GM23338 (cell line): Measurements from ENCODE around the gene HAUS8.

ENCODE experiments used
- CREB1 ChIP-seq: fragments of 250-450 bp; sonication (Bioruptor Pico); IDR thresholded peaks from 2 replicates; pipeline ENCODE4 v1.5.0; 2020; ENCODE audit warnings: low read depth, mild to moderate bottlenecking, moderate library complexity
- EZH2 ChIP-seq: fragments of 200-600 bp; sonication (generic); IDR thresholded peaks from one replicate; pipeline ENCODE4 v1.8.0; 2017; ENCODE audit warnings: antibody characterized with exemption, mild to moderate bottlenecking, low read depth; ENCODE audit not compliant: unreplicated experiment
- POLR2AphosphoS5 ChIP-seq: IDR thresholded peaks from 2 replicates; pipeline ENCODE4 v1.6.1; 2016; ENCODE audit warnings: antibody characterized with exemption, low read depth
- ZNF114 ChIP-seq: fragments of 250-450 bp; sonication (Bioruptor Pico); IDR thresholded peaks from 2 replicates; pipeline ENCODE4 v1.5.0; 2020; ENCODE audit warnings: mild to moderate bottlenecking, moderate library complexity
- TF ChIP-seq, protein P1 (sequence below), 2 experiments: fragments of 200-600 bp in 1 of 2; sonication (generic) in 1 of 2; conservative IDR thresholded peaks; 2 replicates each; pipeline versions ENCODE4 v1.5.1 to v1.6.1; 2016 to 2017; ENCODE audit warnings: antibody characterized with exemption in 2 of 2, low read depth in 2 of 2, mild to moderate bottlenecking in 2 of 2, moderate library complexity in 1 of 2
- TF ChIP-seq, protein P2 (sequence below): IDR thresholded peaks from 2 replicates; pipeline ENCODE4 v1.6.1; 2016; ENCODE audit warnings: antibody characterized with exemption
- TF ChIP-seq, protein P3 (sequence below): IDR thresholded peaks from one replicate; pipeline ENCODE4 v1.6.1; 2018; ENCODE audit warnings: antibody characterized with exemption; ENCODE audit not compliant: unreplicated experiment

DNA sequence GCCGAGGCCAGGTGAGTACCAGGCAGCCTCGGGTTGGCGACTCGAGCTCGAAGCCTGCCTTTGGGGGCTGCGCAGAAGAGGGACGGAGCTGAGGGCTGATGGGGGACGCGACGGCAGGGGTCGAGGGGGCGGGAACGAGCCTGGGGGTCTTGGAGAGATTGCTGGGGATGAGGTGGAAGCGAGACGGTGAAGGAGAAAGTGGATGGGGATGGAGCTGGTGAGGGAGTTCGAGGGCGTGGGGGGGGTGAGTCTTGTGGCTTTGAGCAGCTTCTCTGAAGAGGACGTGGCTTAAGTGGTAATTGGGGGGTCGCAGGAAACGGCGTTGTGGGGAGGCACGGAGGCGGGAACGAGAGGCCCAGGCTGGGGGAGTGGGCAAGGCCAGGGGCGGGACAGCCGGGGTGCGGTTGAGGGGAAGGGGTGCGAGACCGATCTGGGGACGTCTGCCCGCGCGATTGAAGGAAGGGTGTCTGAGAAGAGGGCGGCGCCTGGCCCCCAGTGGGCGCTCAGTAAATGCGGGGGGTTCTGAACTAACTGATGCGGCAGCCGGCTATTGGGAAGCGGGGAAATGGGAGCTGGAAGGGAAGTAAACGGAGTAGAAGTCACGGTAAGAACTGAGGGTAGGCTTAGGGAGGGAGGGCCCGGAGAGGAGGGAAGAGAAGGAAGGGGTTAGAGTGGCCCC, 751 bp upstream of the HAUS8 start:
- TF ChIP-seq EZH2: no peak
- TF ChIP-seq, protein P1, sequence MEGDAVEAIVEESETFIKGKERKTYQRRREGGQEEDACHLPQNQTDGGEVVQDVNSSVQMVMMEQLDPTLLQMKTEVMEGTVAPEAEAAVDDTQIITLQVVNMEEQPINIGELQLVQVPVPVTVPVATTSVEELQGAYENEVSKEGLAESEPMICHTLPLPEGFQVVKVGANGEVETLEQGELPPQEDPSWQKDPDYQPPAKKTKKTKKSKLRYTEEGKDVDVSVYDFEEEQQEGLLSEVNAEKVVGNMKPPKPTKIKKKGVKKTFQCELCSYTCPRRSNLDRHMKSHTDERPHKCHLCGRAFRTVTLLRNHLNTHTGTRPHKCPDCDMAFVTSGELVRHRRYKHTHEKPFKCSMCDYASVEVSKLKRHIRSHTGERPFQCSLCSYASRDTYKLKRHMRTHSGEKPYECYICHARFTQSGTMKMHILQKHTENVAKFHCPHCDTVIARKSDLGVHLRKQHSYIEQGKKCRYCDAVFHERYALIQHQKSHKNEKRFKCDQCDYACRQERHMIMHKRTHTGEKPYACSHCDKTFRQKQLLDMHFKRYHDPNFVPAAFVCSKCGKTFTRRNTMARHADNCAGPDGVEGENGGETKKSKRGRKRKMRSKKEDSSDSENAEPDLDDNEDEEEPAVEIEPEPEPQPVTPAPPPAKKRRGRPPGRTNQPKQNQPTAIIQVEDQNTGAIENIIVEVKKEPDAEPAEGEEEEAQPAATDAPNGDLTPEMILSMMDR (conservative IDR thresholded peaks at IDR 0.05; ENCODE audit: low read depth in 2 of 2): no peak
- 0 out of 2 replicates have a peak, but pooled peaks have one; percentile 14 for TF ChIP-seq CREB1 (CRISPR knock-in tag)
- TF ChIP-seq, protein P2, sequence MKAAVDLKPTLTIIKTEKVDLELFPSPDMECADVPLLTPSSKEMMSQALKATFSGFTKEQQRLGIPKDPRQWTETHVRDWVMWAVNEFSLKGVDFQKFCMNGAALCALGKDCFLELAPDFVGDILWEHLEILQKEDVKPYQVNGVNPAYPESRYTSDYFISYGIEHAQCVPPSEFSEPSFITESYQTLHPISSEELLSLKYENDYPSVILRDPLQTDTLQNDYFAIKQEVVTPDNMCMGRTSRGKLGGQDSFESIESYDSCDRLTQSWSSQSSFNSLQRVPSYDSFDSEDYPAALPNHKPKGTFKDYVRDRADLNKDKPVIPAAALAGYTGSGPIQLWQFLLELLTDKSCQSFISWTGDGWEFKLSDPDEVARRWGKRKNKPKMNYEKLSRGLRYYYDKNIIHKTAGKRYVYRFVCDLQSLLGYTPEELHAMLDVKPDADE: no peak
- TF ChIP-seq, protein P3, sequence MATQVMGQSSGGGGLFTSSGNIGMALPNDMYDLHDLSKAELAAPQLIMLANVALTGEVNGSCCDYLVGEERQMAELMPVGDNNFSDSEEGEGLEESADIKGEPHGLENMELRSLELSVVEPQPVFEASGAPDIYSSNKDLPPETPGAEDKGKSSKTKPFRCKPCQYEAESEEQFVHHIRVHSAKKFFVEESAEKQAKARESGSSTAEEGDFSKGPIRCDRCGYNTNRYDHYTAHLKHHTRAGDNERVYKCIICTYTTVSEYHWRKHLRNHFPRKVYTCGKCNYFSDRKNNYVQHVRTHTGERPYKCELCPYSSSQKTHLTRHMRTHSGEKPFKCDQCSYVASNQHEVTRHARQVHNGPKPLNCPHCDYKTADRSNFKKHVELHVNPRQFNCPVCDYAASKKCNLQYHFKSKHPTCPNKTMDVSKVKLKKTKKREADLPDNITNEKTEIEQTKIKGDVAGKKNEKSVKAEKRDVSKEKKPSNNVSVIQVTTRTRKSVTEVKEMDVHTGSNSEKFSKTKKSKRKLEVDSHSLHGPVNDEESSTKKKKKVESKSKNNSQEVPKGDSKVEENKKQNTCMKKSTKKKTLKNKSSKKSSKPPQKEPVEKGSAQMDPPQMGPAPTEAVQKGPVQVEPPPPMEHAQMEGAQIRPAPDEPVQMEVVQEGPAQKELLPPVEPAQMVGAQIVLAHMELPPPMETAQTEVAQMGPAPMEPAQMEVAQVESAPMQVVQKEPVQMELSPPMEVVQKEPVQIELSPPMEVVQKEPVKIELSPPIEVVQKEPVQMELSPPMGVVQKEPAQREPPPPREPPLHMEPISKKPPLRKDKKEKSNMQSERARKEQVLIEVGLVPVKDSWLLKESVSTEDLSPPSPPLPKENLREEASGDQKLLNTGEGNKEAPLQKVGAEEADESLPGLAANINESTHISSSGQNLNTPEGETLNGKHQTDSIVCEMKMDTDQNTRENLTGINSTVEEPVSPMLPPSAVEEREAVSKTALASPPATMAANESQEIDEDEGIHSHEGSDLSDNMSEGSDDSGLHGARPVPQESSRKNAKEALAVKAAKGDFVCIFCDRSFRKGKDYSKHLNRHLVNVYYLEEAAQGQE: no peak
- no peak for TF ChIP-seq ZNF114 (CRISPR knock-in tag)
- TF ChIP-seq POLR2AphosphoS5: no peak
